NCI-H1694 (cell line): ENCODE measurements around the gene KIAA0232.
A peak's percentile ranks its signal among the peaks of the same experiment; 100 is the strongest.
"Not testable (repeated sequence)": the region's sequence is repeated elsewhere in the genome, so short reads cannot be mapped to it uniquely, and the experiment has no call there.

Source experiments
- DNase-seq: peaks from one replicate; lab custom pipeline; 2025; lab: John Stamatoyannopoulos, UW

The KIAA0232 gene

GRCh38 chr4:6756345-6756744 lies 26.2 kb upstream of the KIAA0232 start:
- not testable (repeated sequence) for DNase-seq

- no peak for DNase-seq
Observed at GRCh38 chr4:6758728-6759127, 23.8 kb upstream of the KIAA0232 start.

GRCh38 chr4:6760865-6761264 lies 21.7 kb upstream of the KIAA0232 start:
- DNase-seq: no peak

GRCh38 chr4:6761649-6762615 lies 20.6 kb upstream of the KIAA0232 start:
- DNase-seq: no peak

GRCh38 chr4:6763330-6763851 lies 19.1 kb upstream of the KIAA0232 start:
- no peak for DNase-seq

GRCh38 chr4:6764976-6765620 lies 17.4 kb upstream of the KIAA0232 start:
- DNase-seq: no peak

- DNase-seq: no peak
Observed at GRCh38 chr4:6765703-6766102, 16.8 kb upstream of the KIAA0232 start.

GRCh38 chr4:6767386-6767747 lies 15.2 kb upstream of the KIAA0232 start:
- no peak for DNase-seq

- DNase-seq: no peak
Observed at GRCh38 chr4:6767748-6768538, 14.6 kb upstream of the KIAA0232 start.

GRCh38 chr4:6768539-6768905 lies 14.0 kb upstream of the KIAA0232 start:
- no peak for DNase-seq

GRCh38 chr4:6769233-6769988 lies 13.1 kb upstream of the KIAA0232 start:
- DNase-seq: no peak

GRCh38 chr4:6769989-6770420 lies 12.5 kb upstream of the KIAA0232 start:
- DNase-seq: no peak

GRCh38 chr4:6770581-6771228 lies 11.8 kb upstream of the KIAA0232 start:
- DNase-seq: no peak

- DNase-seq: no peak
Observed at GRCh38 chr4:6771229-6771671, 11.3 kb upstream of the KIAA0232 start.

GRCh38 chr4:6772223-6772928 lies 10.2 kb upstream of the KIAA0232 start:
- peak; percentile 38 for DNase-seq

GRCh38 chr4:6773106-6773505 lies 9.4 kb upstream of the KIAA0232 start:
- DNase-seq: no peak

GRCh38 chr4:6773616-6774540 lies 8.6 kb upstream of the KIAA0232 start:
- DNase-seq: no peak

GRCh38 chr4:6775746-6776145 lies 6.8 kb upstream of the KIAA0232 start:
- DNase-seq: no peak
